HT1080 (cell line): Measurements from ENCODE around the gene CPEB3. TPM values are rescaled to one million over a fixed set of nuclear protein-coding genes. Genes with fewer than 3 reads are reported as not detected.
"Not testable (repeated sequence)": the region's sequence is repeated elsewhere in the genome, so short reads cannot be mapped to it uniquely, and the experiment has no call there.

Experiments used
- DNase-seq: peaks from one replicate; pipeline ENCODE4 v3.0.0-alpha.2; 2015; ENCODE audit warnings: low read depth
- total RNA-seq: library from RNA; depleted of rRNA; stranded (reverse); fragments of >200 nt; shearing (Covaris generic); gene quantifications from 2 replicates; pipeline ENCODE4 v1.2.3, GENCODE V29; 2014

The CPEB3 gene
- total RNA-seq, 1 experiment from 2014 or later, result 0.43 TPM

GRCh38 chr10:92268748-92269147 lies 22.1 kb downstream of the CPEB3 start:
- DNase-seq, result no peak

GRCh38 chr10:92267343-92267742 lies 23.5 kb downstream of the CPEB3 start:
- DNase-seq, result no peak

- DNase-seq, result no peak
Measured at GRCh38 chr10:92265687-92266258, 25.1 kb downstream of the CPEB3 start.

GRCh38 chr10:92264249-92264648 lies 26.6 kb downstream of the CPEB3 start:
- DNase-seq, result no peak

- no peak for DNase-seq
Measured at GRCh38 chr10:92263396-92263795, 27.5 kb downstream of the CPEB3 start.

- DNase-seq, result no peak
Measured at GRCh38 chr10:92248566-92248965, 42.3 kb downstream of the CPEB3 start.

- no peak for DNase-seq
Measured at GRCh38 chr10:92244796-92245195, 46.1 kb downstream of the CPEB3 start.

- DNase-seq, result no peak
Measured at GRCh38 chr10:92242910-92243671, 47.8 kb downstream of the CPEB3 start.

GRCh38 chr10:92242380-92242779 lies 48.5 kb downstream of the CPEB3 start:
- DNase-seq, result no peak

GRCh38 chr10:92241501-92241900 lies 49.4 kb downstream of the CPEB3 start:
- DNase-seq, result no peak

GRCh38 chr10:92241158-92241500 lies 49.7 kb downstream of the CPEB3 start:
- DNase-seq, result no peak

- DNase-seq, result peak; percentile 75
Measured at GRCh38 chr10:92240289-92241157, 50.4 kb downstream of the CPEB3 start.

- no peak for DNase-seq
Measured at GRCh38 chr10:92239600-92240288, 51.1 kb downstream of the CPEB3 start.

- DNase-seq, result no peak
Measured at GRCh38 chr10:92239151-92239599, 51.7 kb downstream of the CPEB3 start.

GRCh38 chr10:92238586-92239098 lies 52.2 kb downstream of the CPEB3 start:
- no peak for DNase-seq

- DNase-seq, result no peak
Measured at GRCh38 chr10:92238054-92238585, 52.8 kb downstream of the CPEB3 start.

GRCh38 chr10:92231196-92231595 lies 59.7 kb downstream of the CPEB3 start:
- DNase-seq, result no peak

- DNase-seq, result peak; percentile 83
Measured at GRCh38 chr10:92222603-92223262, 68.1 kb downstream of the CPEB3 start.

- DNase-seq, result no peak
Measured at GRCh38 chr10:92219559-92219958, 71.3 kb downstream of the CPEB3 start.

GRCh38 chr10:92218569-92218968 lies 72.3 kb downstream of the CPEB3 start:
- DNase-seq, result no peak

- not testable (repeated sequence) for DNase-seq
Measured at GRCh38 chr10:92216608-92217007, 74.3 kb downstream of the CPEB3 start.
